Measurements from ENCODE around the gene GIT2.

GIT2 gene

DNA sequence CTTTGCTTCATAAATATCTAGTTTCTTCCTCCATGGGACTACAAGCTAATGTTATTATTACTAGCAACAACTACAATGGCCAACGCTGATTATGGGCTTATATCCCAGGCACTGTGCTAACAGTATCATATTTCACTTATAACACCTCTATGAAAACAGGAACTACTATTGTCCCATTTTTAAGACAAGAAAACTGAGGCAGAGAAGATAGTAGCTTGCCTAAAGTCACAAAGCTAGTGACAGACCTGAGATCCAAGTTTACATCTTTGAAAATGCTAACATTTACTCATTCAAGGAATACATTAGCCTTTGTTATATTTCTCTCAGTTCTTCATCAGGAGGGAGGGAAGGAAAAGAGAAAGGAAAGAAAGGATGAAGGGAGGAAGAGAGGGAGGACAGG lies 32.8 kb downstream of the GIT2 start:
- no peak for DNase-seq (ENCODE audit: low read depth)
- no peak overlapping the region for H3K4me3 ChIP-seq (ENCODE audit: low read length)
- TF ChIP-seq, protein P1, sequence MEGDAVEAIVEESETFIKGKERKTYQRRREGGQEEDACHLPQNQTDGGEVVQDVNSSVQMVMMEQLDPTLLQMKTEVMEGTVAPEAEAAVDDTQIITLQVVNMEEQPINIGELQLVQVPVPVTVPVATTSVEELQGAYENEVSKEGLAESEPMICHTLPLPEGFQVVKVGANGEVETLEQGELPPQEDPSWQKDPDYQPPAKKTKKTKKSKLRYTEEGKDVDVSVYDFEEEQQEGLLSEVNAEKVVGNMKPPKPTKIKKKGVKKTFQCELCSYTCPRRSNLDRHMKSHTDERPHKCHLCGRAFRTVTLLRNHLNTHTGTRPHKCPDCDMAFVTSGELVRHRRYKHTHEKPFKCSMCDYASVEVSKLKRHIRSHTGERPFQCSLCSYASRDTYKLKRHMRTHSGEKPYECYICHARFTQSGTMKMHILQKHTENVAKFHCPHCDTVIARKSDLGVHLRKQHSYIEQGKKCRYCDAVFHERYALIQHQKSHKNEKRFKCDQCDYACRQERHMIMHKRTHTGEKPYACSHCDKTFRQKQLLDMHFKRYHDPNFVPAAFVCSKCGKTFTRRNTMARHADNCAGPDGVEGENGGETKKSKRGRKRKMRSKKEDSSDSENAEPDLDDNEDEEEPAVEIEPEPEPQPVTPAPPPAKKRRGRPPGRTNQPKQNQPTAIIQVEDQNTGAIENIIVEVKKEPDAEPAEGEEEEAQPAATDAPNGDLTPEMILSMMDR (conservative IDR thresholded peaks at IDR 0.05; ENCODE audit: low read depth, low read length) = no peak

- H3K4me3 ChIP-seq (ENCODE audit: low read length) = no peak overlapping the region
- no peak for DNase-seq (ENCODE audit: low read depth)
- TF ChIP-seq, protein P1 (conservative IDR thresholded peaks at IDR 0.05; ENCODE audit: low read depth, low read length) = no peak
Observed at GRCh38 chr12:109962398-109962797, 33.8 kb downstream of the GIT2 start.

- TF ChIP-seq, protein P1 (conservative IDR thresholded peaks at IDR 0.05; ENCODE audit: low read depth, low read length) = no peak
- no peak for DNase-seq (ENCODE audit: low read depth)
- H3K4me3 ChIP-seq (ENCODE audit: low read length) = no peak overlapping the region
Observed at GRCh38 chr12:109961612-109962011, 34.6 kb downstream of the GIT2 start.

DNA sequence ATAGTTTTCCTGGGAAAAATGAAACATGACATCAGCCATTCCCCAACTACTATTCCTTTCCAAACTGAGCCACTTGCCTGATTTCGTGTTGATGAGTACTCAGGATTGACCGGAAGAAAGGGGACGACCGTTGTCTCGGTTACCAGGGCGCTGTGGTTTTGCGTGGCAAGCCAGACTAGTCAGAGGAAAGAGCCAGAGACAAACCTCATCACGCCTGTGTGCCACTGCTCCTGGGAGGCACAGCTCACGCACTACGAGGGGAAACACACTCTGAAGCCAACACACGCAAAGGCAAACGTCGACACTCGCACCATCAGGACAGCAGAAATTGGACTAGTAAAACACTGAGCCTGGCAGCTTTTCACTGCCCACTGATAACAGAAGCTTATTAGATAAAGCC lies 35.0 kb downstream of the GIT2 start:
- TF ChIP-seq, protein P1 (conservative IDR thresholded peaks at IDR 0.05; ENCODE audit: low read depth, low read length) = no peak
- H3K4me3 ChIP-seq (ENCODE audit: low read length) = no peak overlapping the region
- DNase-seq (ENCODE audit: low read depth) = no peak

DNA sequence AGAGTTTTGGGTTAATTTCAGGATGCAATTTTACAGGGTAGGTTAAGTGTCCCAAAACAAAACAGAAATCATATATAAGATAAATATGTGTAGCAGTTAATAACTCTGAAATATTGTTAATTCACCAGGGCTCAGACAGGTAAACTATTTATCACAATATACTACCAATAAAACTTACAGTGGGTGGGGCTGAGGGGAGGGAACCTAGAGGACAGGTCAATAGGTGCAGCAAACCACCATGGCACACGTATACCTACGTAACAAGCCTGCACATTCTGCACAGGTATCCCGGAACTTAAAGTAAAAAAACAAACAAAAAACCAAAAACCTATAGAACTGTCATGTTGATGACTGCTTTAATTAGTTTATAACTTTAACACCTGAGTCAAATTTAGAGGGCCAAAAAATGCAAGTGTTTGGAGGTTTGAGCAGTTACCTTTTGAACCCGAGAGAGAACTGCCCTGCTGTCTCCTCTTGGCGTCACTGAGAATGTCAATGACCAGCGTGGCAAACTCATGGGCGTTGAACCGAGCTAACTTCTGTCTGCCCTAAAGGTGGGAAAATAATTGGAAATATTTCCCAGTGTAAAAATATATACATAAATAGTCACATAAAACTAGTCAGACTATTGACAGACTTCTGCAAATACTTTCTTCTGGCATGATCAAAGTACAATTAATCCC lies 36.6 kb downstream of the GIT2 start:
- H3K4me3 ChIP-seq (ENCODE audit: low read length) = no peak overlapping the region
- TF ChIP-seq, protein P1 (conservative IDR thresholded peaks at IDR 0.05; ENCODE audit: low read depth, low read length) = no peak
- no peak for DNase-seq (ENCODE audit: low read depth)

DNA sequence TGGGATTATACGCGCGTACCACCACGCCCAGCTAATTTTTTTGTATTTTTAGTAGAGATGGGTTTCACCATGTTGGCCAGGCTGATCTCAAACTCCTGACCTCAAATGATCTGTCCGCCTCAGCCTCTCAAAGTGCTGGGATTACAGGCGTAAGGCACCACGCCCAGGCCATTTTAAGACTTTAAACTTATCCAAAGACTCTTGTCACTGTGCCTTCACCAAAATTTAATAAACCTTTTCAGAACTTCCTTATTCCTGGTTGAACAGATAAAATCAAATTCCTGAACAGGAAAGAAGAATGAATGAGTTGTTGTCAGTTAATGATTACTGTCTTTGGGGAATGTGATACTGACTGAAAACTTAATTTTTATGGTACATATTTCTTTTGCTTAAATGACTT lies 37.8 kb downstream of the GIT2 start:
- DNase-seq (ENCODE audit: low read depth) = no peak
- TF ChIP-seq, protein P1 (conservative IDR thresholded peaks at IDR 0.05; ENCODE audit: low read depth, low read length) = no peak
- H3K4me3 ChIP-seq (ENCODE audit: low read length) = no peak overlapping the region

GRCh38 chr12:109953656-109954055 lies 42.5 kb downstream of the GIT2 start:
- TF ChIP-seq, protein P1 (conservative IDR thresholded peaks at IDR 0.05; ENCODE audit: low read depth, low read length) = no peak
- DNase-seq (ENCODE audit: low read depth) = no peak
- H3K4me3 ChIP-seq (ENCODE audit: low read length) = no peak overlapping the region
